ENCODE measurements around the gene NF1. TPM values are rescaled to one million over a fixed set of nuclear protein-coding genes. Genes with fewer than 3 reads are reported as not detected.
A peak's percentile ranks its signal among the peaks of the same experiment; 100 is the strongest.
"Not testable (repeated sequence)": the region's sequence is repeated elsewhere in the genome, so short reads cannot be mapped to it uniquely, and the experiment has no call there.

The NF1 gene
- polyA plus RNA-seq, 3 donors from 2014 or later = 2.1 to 4.7 (median 3.5) TPM

- peaks cover 0 to 6% (median 0%) of the 10 kb centered on the region in 3 donors for H3K36me3 Mint-ChIP-seq
- H3K27ac Mint-ChIP-seq = no peak overlapping the region
- DNase-seq = no peak
- H3K27me3 Mint-ChIP-seq (ENCODE audit: low read depth in 3 of 3) = peaks cover 0 to 2% (median 0%) of the 10 kb centered on the region in 3 donors
- no peaks in the 10 kb centered on the region for H3K9me3 Mint-ChIP-seq
- H3K4me1 Mint-ChIP-seq = peaks cover 4 to 9% of the 10 kb centered on the region in 2 donors
- H3K4me3 Mint-ChIP-seq = no peak overlapping the region
Measured at GRCh38 chr17:31294820-31295488, 200.2 kb downstream of the NF1 start.

- H3K4me3 Mint-ChIP-seq = no peak overlapping the region
- H3K9me3 Mint-ChIP-seq = no peaks in the 10 kb centered on the region
- no peak overlapping the region for H3K27ac Mint-ChIP-seq
- no peak for DNase-seq
- peaks cover 0 to 6% (median 0%) of the 10 kb centered on the region in 3 donors for H3K36me3 Mint-ChIP-seq
- H3K27me3 Mint-ChIP-seq (ENCODE audit: low read depth in 3 of 3) = peaks cover 0 to 2% (median 0%) of the 10 kb centered on the region in 3 donors
- H3K4me1 Mint-ChIP-seq = peaks cover under 1 to 9% of the 10 kb centered on the region in 2 donors
Measured at GRCh38 chr17:31295489-31295871, 200.7 kb downstream of the NF1 start.

- peaks cover 0 to 6% (median 0%) of the 10 kb centered on the region in 3 donors for H3K36me3 Mint-ChIP-seq
- no peak overlapping the region for H3K27ac Mint-ChIP-seq
Measured at GRCh38 chr17:31296142-31296541, 201.4 kb downstream of the NF1 start.

GRCh38 chr17:31297090-31297489, 202.3 kb downstream of the NF1 start, which contains the start of gene OMG:
Gene OMG (minus strand): TSS chr17:31297239. CDS start chr17:31296331, 908 bp downstream.
- H3K27me3 Mint-ChIP-seq (ENCODE audit: low read depth in 3 of 3) = peaks cover 0 to 2% (median 0%) of the 10 kb centered on the region in 3 donors
- DNase-seq = no peak
- peaks cover 0 to 6% (median 0%) of the 10 kb centered on the region in 3 donors for H3K36me3 Mint-ChIP-seq
- H3K4me1 Mint-ChIP-seq = peaks cover 3 to 14% of the 10 kb centered on the region in 2 donors
- H3K4me3 Mint-ChIP-seq = no peak within 1 kb of the TSS
- peak within 1 kb of the TSS in 1 of 6 donors; percentile 44 for H3K27ac Mint-ChIP-seq
- no peaks in the 10 kb centered on the region for H3K9me3 Mint-ChIP-seq

More at GRCh38 chr17:31296142-31296541, 201.4 kb downstream of the NF1 start:
- no peak for DNase-seq
- Mint-ChIP-seq H3K9me3 (no peaks in the 10 kb centered on the region), H3K4me1 (peaks cover 0 to 10% of the 10 kb centered on the region in 2 donors), H3K4me3 (no peak overlapping the region), H3K27me3 (ENCODE audit: low read depth in 3 of 3) (peaks cover 0 to 2% (median 0%) of the 10 kb centered on the region in 3 donors)

- Mint-ChIP-seq H3K27me3 (ENCODE audit: low read depth in 3 of 3) (peaks cover 0 to 2% (median 1%) of the 10 kb centered on the region in 3 donors), H3K36me3 (peaks cover 7 to 27% (median 18%) of the 10 kb centered on the region in 3 donors), H3K4me3 (no peak overlapping the region), H3K9me3 (no peaks in the 10 kb centered on the region), H3K27ac (peak overlapping the region in 1 of 6 donors; percentile 34), H3K4me1 (peaks cover 9 to 20% of the 10 kb centered on the region in 2 donors)
- DNase-seq = no peak
Measured at GRCh38 chr17:31299624-31300023, 204.8 kb downstream of the NF1 start.

GRCh38 chr17:31307640-31308039, 212.9 kb downstream of the NF1 start:
- Mint-ChIP-seq H3K27me3 (ENCODE audit: low read depth in 3 of 3) (peaks cover 0 to 7% (median 3%) of the 10 kb centered on the region in 3 donors), H3K9me3 (no peaks in the 10 kb centered on the region), H3K36me3 (peaks cover 18 to 39% (median 22%) of the 10 kb centered on the region in 3 donors), H3K4me1 (peaks cover 72 to 81% of the 10 kb centered on the region in 2 donors), H3K4me3 (peak overlapping the region; percentile 89 to 96 (median 89)), H3K27ac (peak overlapping the region; percentile 91 to 98 (median 96))
- DNase-seq = no peak

- Mint-ChIP-seq H3K27ac (peak overlapping the region; percentile 91 to 98 (median 96)), H3K4me1 (peaks cover 72 to 81% of the 10 kb centered on the region in 2 donors), H3K36me3 (peaks cover 15 to 29% (median 18%) of the 10 kb centered on the region in 3 donors)
Measured at GRCh38 chr17:31308372-31309334, 213.9 kb downstream of the NF1 start.

GRCh38 chr17:31309556-31309955, 214.8 kb downstream of the NF1 start:
- peaks cover 3 to 11% (median 6%) of the 10 kb centered on the region in 3 donors for H3K27me3 Mint-ChIP-seq (ENCODE audit: low read depth in 3 of 3)
- no peaks in the 10 kb centered on the region for H3K9me3 Mint-ChIP-seq
- DNase-seq = peak; percentile 46 to 50 (median 47)
- peaks cover 6 to 21% (median 12%) of the 10 kb centered on the region in 3 donors for H3K36me3 Mint-ChIP-seq
- peaks cover 71 to 84% of the 10 kb centered on the region in 2 donors for H3K4me1 Mint-ChIP-seq
- H3K4me3 Mint-ChIP-seq = peak overlapping the region; percentile 89 to 96 (median 89)
- H3K27ac Mint-ChIP-seq = peak overlapping the region; percentile 91 to 98 (median 96)

More at GRCh38 chr17:31308372-31309334, 213.9 kb downstream of the NF1 start:
- peak overlapping the region; percentile 89 to 96 (median 89) for H3K4me3 Mint-ChIP-seq
- no peak for DNase-seq
- no peaks in the 10 kb centered on the region for H3K9me3 Mint-ChIP-seq
- peaks cover 3 to 11% (median 4%) of the 10 kb centered on the region in 3 donors for H3K27me3 Mint-ChIP-seq (ENCODE audit: low read depth in 3 of 3)

- Mint-ChIP-seq H3K4me1 (peaks cover 73 to 85% of the 10 kb centered on the region in 2 donors), H3K9me3 (no peaks in the 10 kb centered on the region), H3K27ac (peak overlapping the region; percentile 91 to 98 (median 96)), H3K27me3 (ENCODE audit: low read depth in 3 of 3) (peaks cover 3 to 11% (median 6%) of the 10 kb centered on the region in 3 donors), H3K4me3 (peak overlapping the region; percentile 89 to 96 (median 89)), H3K36me3 (peaks cover under 1 to 14% (median 5%) of the 10 kb centered on the region in 3 donors)
- DNase-seq = peak in 2 of 3 donors; percentile 37 to 43
Measured at GRCh38 chr17:31310260-31310659, 215.5 kb downstream of the NF1 start.

- H3K4me3 Mint-ChIP-seq = peak overlapping the region; percentile 89 to 96 (median 89)
- H3K36me3 Mint-ChIP-seq = peaks cover 0 to 7% (median 0%) of the 10 kb centered on the region in 3 donors
- DNase-seq = no peak
- H3K4me1 Mint-ChIP-seq = peaks cover 74 to 85% of the 10 kb centered on the region in 2 donors
- H3K27ac Mint-ChIP-seq = peak overlapping the region; percentile 91 to 98 (median 96)
- H3K27me3 Mint-ChIP-seq (ENCODE audit: low read depth in 3 of 3) = peaks cover 3 to 11% (median 6%) of the 10 kb centered on the region in 3 donors
- no peaks in the 10 kb centered on the region for H3K9me3 Mint-ChIP-seq
Measured at GRCh38 chr17:31310886-31311285, 216.1 kb downstream of the NF1 start.

- DNase-seq = no peak
- Mint-ChIP-seq H3K27me3 (ENCODE audit: low read depth in 3 of 3) (peaks cover 3 to 11% (median 6%) of the 10 kb centered on the region in 3 donors), H3K4me1 (peaks cover 73 to 85% of the 10 kb centered on the region in 2 donors), H3K9me3 (no peaks in the 10 kb centered on the region), H3K4me3 (peak overlapping the region; percentile 89 to 96 (median 89)), H3K36me3 (peaks cover 0 to under 1% (median 0%) of the 10 kb centered on the region in 3 donors), H3K27ac (peak overlapping the region; percentile 91 to 98 (median 96))
Measured at GRCh38 chr17:31311526-31311925, 216.7 kb downstream of the NF1 start.

GRCh38 chr17:31312223-31312622, 217.4 kb downstream of the NF1 start:
- Mint-ChIP-seq H3K27ac (peak overlapping the region; percentile 91 to 98 (median 96)), H3K4me3 (peak overlapping the region; percentile 89 to 96 (median 89)), H3K4me1 (peaks cover 73 to 85% of the 10 kb centered on the region in 2 donors), H3K27me3 (ENCODE audit: low read depth in 3 of 3) (peaks cover 3 to 11% (median 6%) of the 10 kb centered on the region in 3 donors)
- peak in 1 of 3 donors; percentile 27 for DNase-seq
- H3K36me3 Mint-ChIP-seq, H3K9me3 Mint-ChIP-seq: not testable (repeated sequence)
